GM23338 (cell line): ENCODE measurements around the gene MYH15.

Experiments used
- CTCF ChIP-seq, 2 experiments: fragments of 200-600 bp in 1 of 2; sonication (generic) in 1 of 2; conservative IDR thresholded peaks; 2 replicates each; pipeline versions ENCODE4 v1.5.1 to v1.6.1; 2016 to 2017; ENCODE audit warnings: antibody characterized with exemption in 2 of 2, low read depth in 2 of 2, mild to moderate bottlenecking in 2 of 2, moderate library complexity in 1 of 2
- EZH2 ChIP-seq: fragments of 200-600 bp; sonication (generic); IDR thresholded peaks from one replicate; pipeline ENCODE4 v1.8.0; 2017; ENCODE audit warnings: antibody characterized with exemption, mild to moderate bottlenecking, low read depth; ENCODE audit not compliant: unreplicated experiment
- EZH2phosphoT487 ChIP-seq: fragments of 200-600 bp; sonication (generic); IDR thresholded peaks from one replicate; pipeline ENCODE4 v1.8.1; 2018; ENCODE audit warnings: antibody characterized with exemption; ENCODE audit not compliant: unreplicated experiment
- POLR2AphosphoS5 ChIP-seq: IDR thresholded peaks from 2 replicates; pipeline ENCODE4 v1.6.1; 2016; ENCODE audit warnings: antibody characterized with exemption, low read depth
- REST ChIP-seq: IDR thresholded peaks from one replicate; pipeline ENCODE4 v1.6.1; 2018; ENCODE audit warnings: antibody characterized with exemption; ENCODE audit not compliant: unreplicated experiment
- ZNF114 ChIP-seq: fragments of 250-450 bp; sonication (Bioruptor Pico); IDR thresholded peaks from 2 replicates; pipeline ENCODE4 v1.5.0; 2020; ENCODE audit warnings: mild to moderate bottlenecking, moderate library complexity

DNA sequence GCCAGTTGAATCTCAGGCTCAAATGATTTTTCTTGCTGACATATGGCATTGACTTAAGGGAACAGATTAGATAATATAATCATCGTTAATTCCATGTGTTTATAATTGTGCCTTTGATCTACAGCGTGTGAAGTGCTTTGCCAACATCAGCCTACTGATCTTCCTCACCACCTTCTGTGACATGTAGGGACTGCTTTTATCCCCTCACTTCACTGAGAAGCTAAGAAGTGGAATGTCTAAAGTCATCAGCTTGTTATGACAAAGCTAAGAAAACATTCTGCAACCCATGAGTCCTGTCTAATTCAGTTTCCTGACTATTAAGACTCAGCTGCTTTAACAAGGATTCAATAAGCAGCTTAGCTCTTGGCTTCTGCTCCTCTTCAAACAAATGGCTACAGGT is 106.0 kb downstream of the MYH15 start:
- TF ChIP-seq CTCF (conservative IDR thresholded peaks at IDR 0.05; ENCODE audit: low read depth in 2 of 2) (no peak), EZH2 (no peak), POLR2AphosphoS5 (no peak), EZH2phosphoT487 (no peak), ZNF114 (CRISPR knock-in tag) (no peak), REST (no peak)
